Measurements from ENCODE around the gene STX18. TPM values are rescaled to one million over a fixed set of nuclear protein-coding genes. Genes with fewer than 3 reads are reported as not detected.
"Not testable (repeated sequence)": the region's sequence is repeated elsewhere in the genome, so short reads cannot be mapped to it uniquely, and the experiment has no call there.

The STX18 gene
- total RNA-seq, 2 donors from 2014 or later: 24.1 to 33.5 TPM

GRCh38 chr4:4518747-4519146, 23.1 kb downstream of the STX18 start:
- intact Hi-C loops (cut with DNase I): no loop called here
- Histone ChIP-seq H3K27ac (no peak overlapping the region), H3K36me3 (no peaks in the 10 kb centered on the region), H3K4me3 (no peak overlapping the region), H3K27me3 (replicated peaks; ENCODE audit: insufficient read depth) (no peaks in the 10 kb centered on the region), H3K4me1 (replicated peaks) (no peaks in the 10 kb centered on the region), H3K9me3 (no peaks in the 10 kb centered on the region)
- TF ChIP-seq POLR2A (IDR thresholded peaks at IDR 0.05) (no peak), CTCF (IDR thresholded peaks at IDR 0.05) (no peak), POLR2AphosphoS5 (IDR thresholded peaks at IDR 0.05) (no peak)
- WGBS: 31% methylated on average over 5 of the region's 5 CpGs
- DNase-seq (ENCODE audit: low spot score): no peak

GRCh38 chr4:4514786-4515185, 27.1 kb downstream of the STX18 start:
- H3K9me3 ChIP-seq: no peaks in the 10 kb centered on the region
- H3K36me3 ChIP-seq: no peaks in the 10 kb centered on the region
- intact Hi-C loops (cut with DNase I): no loop called here
- no peak overlapping the region for H3K4me3 ChIP-seq
- no peaks in the 10 kb centered on the region for H3K4me1 ChIP-seq (replicated peaks)
- no peak overlapping the region for H3K27ac ChIP-seq
- DNase-seq (ENCODE audit: low spot score): no peak
- TF ChIP-seq POLR2AphosphoS5 (IDR thresholded peaks at IDR 0.05) (no peak), POLR2A (IDR thresholded peaks at IDR 0.05) (no peak), CTCF (IDR thresholded peaks at IDR 0.05) (no peak)
- H3K27me3 ChIP-seq (replicated peaks; ENCODE audit: insufficient read depth): no peaks in the 10 kb centered on the region

- no peak for DNase-seq (ENCODE audit: low spot score)
- 50% methylated on average over 1 of the region's 1 CpG for WGBS
- H3K36me3 ChIP-seq: no peaks in the 10 kb centered on the region
- H3K4me3 ChIP-seq: no peak overlapping the region
- no peaks in the 10 kb centered on the region for H3K4me1 ChIP-seq (replicated peaks)
- no peaks in the 10 kb centered on the region for H3K9me3 ChIP-seq
- H3K27me3 ChIP-seq (replicated peaks; ENCODE audit: insufficient read depth): no peaks in the 10 kb centered on the region
- intact Hi-C loops (cut with DNase I): no loop called here
- H3K27ac ChIP-seq: no peak overlapping the region
- TF ChIP-seq POLR2A (IDR thresholded peaks at IDR 0.05): no peak
- TF ChIP-seq POLR2AphosphoS5 (IDR thresholded peaks at IDR 0.05): no peak
- TF ChIP-seq CTCF (IDR thresholded peaks at IDR 0.05): no peak
Measured at GRCh38 chr4:4512282-4512681, 29.6 kb downstream of the STX18 start.

- H3K9me3 ChIP-seq; H3K4me1 ChIP-seq (replicated peaks); H3K4me3 ChIP-seq; H3K36me3 ChIP-seq; H3K27me3 ChIP-seq (replicated peaks; ENCODE audit: insufficient read depth); DNase-seq (ENCODE audit: low spot score); intact Hi-C loops (cut with DNase I); H3K27ac ChIP-seq: not testable (repeated sequence)
- WGBS: 92% methylated on average over 3 of the region's 3 CpGs
Measured at GRCh38 chr4:4510641-4511040, 31.2 kb downstream of the STX18 start.

GRCh38 chr4:4509521-4509920, 32.3 kb downstream of the STX18 start:
- Histone ChIP-seq H3K4me1 (replicated peaks) (no peaks in the 10 kb centered on the region), H3K36me3 (no peaks in the 10 kb centered on the region), H3K27me3 (replicated peaks; ENCODE audit: insufficient read depth) (no peaks in the 10 kb centered on the region), H3K4me3 (no peak overlapping the region), H3K9me3 (no peaks in the 10 kb centered on the region), H3K27ac (no peak overlapping the region)
- intact Hi-C loops (cut with DNase I): no loop called here
- no peak for DNase-seq (ENCODE audit: low spot score)
- 98% methylated on average over 2 of the region's 2 CpGs for WGBS
- TF ChIP-seq POLR2A (IDR thresholded peaks at IDR 0.05): no peak
- TF ChIP-seq CTCF (IDR thresholded peaks at IDR 0.05): no peak
- no peak for TF ChIP-seq POLR2AphosphoS5 (IDR thresholded peaks at IDR 0.05)

Measured in prostate gland (tissue), 2 donors.